ENCODE data around the gene OR9G4. TPM values are rescaled to one million over a fixed set of nuclear protein-coding genes. Genes with fewer than 3 reads are reported as not detected.

Gene OR9G4
- total RNA-seq, 1 experiment from 2014 or later: not detected

- DNase-seq: no peak
- Histone ChIP-seq H3K36me3 (ENCODE audit: low read depth) (no peaks in the 10 kb centered on the region), H3K4me2 (no peak overlapping the region), H2AFZ (no peak overlapping the region), H3K9me3 (ENCODE audit: insufficient read depth, low read depth) (no peaks in the 10 kb centered on the region), H3K79me2 (ENCODE audit: low read depth) (no peaks in the 10 kb centered on the region), H3K27me3 (ENCODE audit: insufficient read depth, low read depth) (peaks cover 2% of the 10 kb centered on the region; the same call in 1 of the 2 replicates), H4K20me1 (ENCODE audit: insufficient read depth) (no peaks in the 10 kb centered on the region), H3K4me3 (no peak overlapping the region), H3K4me1 (replicated peaks; ENCODE audit: insufficient read depth) (no peaks in the 10 kb centered on the region), H3K9me2 (ENCODE audit: insufficient read depth) (no peaks in the 10 kb centered on the region), H3F3A (ENCODE audit: insufficient read depth, low read depth) (no peaks in the 10 kb centered on the region), H3K27ac (no peak overlapping the region)
- CTCF ChIA-PET: no interaction called here
- POLR2A ChIA-PET (ENCODE audit: unreplicated experiment): no interaction called here
- no peak for TF ChIP-seq CTCF (conservative IDR thresholded peaks at IDR 0.05)
- TF ChIP-seq EZH2 (IDR thresholded peaks at IDR 0.05; ENCODE audit: low read depth): no peak
- intact Hi-C loops (cut with micrococcal nuclease; ENCODE audit: unreplicated experiment): no loop called here
- BruUV-seq (replicated peaks): no TSS peak
Measured at GRCh38 chr11:56776809-56777208, 28.3 kb upstream of the OR9G4 start.

- no peak for DNase-seq
- no peak overlapping the region for H3K27ac ChIP-seq
- no peaks in the 10 kb centered on the region for H3K4me1 ChIP-seq (replicated peaks; ENCODE audit: insufficient read depth)
- POLR2A ChIA-PET (ENCODE audit: unreplicated experiment): no interaction called here
- CTCF ChIA-PET: interaction anchor here (0.6 kb wide), 1 partner anchor 485 kb away, joined by 8 read pairs; no protein-coding TSS in a partner anchor
- no peaks in the 10 kb centered on the region for H3K79me2 ChIP-seq (ENCODE audit: low read depth)
- no peak overlapping the region for H2AFZ ChIP-seq
- no peak overlapping the region for H3K4me3 ChIP-seq
- no peaks in the 10 kb centered on the region for H3K9me2 ChIP-seq (ENCODE audit: insufficient read depth)
- H3K9me3 ChIP-seq (ENCODE audit: insufficient read depth, low read depth): no peaks in the 10 kb centered on the region
- H3K36me3 ChIP-seq (ENCODE audit: low read depth): no peaks in the 10 kb centered on the region
- intact Hi-C loops (cut with micrococcal nuclease; ENCODE audit: unreplicated experiment): no loop called here
- no TSS peak for BruUV-seq (replicated peaks)
- H4K20me1 ChIP-seq (ENCODE audit: insufficient read depth): no peaks in the 10 kb centered on the region
- H3F3A ChIP-seq (ENCODE audit: insufficient read depth, low read depth): no peaks in the 10 kb centered on the region
- peaks cover 10% of the 10 kb centered on the region; the same call in 1 of the 2 replicates for H3K27me3 ChIP-seq (ENCODE audit: insufficient read depth, low read depth)
- TF ChIP-seq EZH2 (IDR thresholded peaks at IDR 0.05; ENCODE audit: low read depth): no peak
- no peak for TF ChIP-seq CTCF (conservative IDR thresholded peaks at IDR 0.05)
- H3K4me2 ChIP-seq: no peak overlapping the region
Measured at GRCh38 chr11:56764976-56765375, 16.5 kb upstream of the OR9G4 start.

- no peaks in the 10 kb centered on the region; the same call in 1 of the 2 replicates for H3K9me2 ChIP-seq (ENCODE audit: insufficient read depth)
- no peaks in the 10 kb centered on the region for H3K36me3 ChIP-seq (ENCODE audit: low read depth)
- CTCF ChIA-PET: no interaction called here
- BruUV-seq (replicated peaks): no TSS peak
- no peaks in the 10 kb centered on the region for H3K9me3 ChIP-seq (ENCODE audit: insufficient read depth, low read depth)
- TF ChIP-seq EZH2 (IDR thresholded peaks at IDR 0.05; ENCODE audit: low read depth) (no peak), CTCF (conservative IDR thresholded peaks at IDR 0.05) (no peak)
- peaks cover 66% of the 10 kb centered on the region for H3K27me3 ChIP-seq (ENCODE audit: insufficient read depth, low read depth)
- no peak overlapping the region for H3K27ac ChIP-seq
- no peak overlapping the region for H3K4me2 ChIP-seq
- no peak for DNase-seq
- H3F3A ChIP-seq (ENCODE audit: insufficient read depth, low read depth): no peaks in the 10 kb centered on the region
- POLR2A ChIA-PET (ENCODE audit: unreplicated experiment): no interaction called here
- no peaks in the 10 kb centered on the region for H4K20me1 ChIP-seq (ENCODE audit: insufficient read depth)
- no peak overlapping the region for H2AFZ ChIP-seq
- no peaks in the 10 kb centered on the region for H3K4me1 ChIP-seq (replicated peaks; ENCODE audit: insufficient read depth)
- no peak overlapping the region for H3K4me3 ChIP-seq
- intact Hi-C loops (cut with micrococcal nuclease; ENCODE audit: unreplicated experiment): no loop called here
- H3K79me2 ChIP-seq (ENCODE audit: low read depth): no peaks in the 10 kb centered on the region
Measured at GRCh38 chr11:56751480-56751879, 3.0 kb upstream of the OR9G4 start.
